ENCODE results near the gene NPRL2. TPM values are rescaled to one million over a fixed set of nuclear protein-coding genes. Genes with fewer than 3 reads are reported as not detected.

Gene NPRL2
- total and polyA plus RNA-seq, 12 donors = 13.0 to 29.8 (median 16.3) TPM

DNA sequence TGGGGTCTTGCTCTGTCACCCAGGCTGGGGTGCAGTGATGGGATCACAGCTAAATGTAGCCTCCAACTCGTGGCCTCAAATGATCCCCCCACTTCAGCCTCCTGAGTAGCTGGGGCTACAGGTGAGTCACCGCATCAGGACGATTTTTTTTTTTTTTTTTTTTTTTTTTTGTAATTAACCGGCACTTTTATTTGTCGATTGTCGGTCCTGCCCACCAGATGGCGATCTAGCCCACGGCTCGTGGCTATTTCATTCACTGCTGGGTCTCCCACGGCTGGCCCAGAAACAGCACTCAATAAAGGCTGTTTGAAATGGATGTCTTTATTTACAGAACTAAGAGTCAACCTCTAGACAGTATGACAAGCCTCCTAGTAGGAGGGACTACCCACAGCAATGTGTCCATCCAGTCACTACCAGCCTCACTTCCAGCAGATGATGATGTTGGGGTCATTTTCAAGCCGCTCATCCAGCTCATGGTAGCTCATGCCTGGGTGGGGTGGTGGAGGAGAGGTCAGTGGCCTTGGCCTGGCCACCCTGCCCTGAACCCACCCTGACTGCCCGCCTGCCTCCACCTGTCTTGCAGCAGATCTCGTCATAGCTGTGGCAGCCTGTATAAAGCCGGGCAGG lies 3.3 kb downstream of the NPRL2 start:
- Histone ChIP-seq H3K4me1 (peaks cover 19 to 52% (median 38%) of the 10 kb centered on the region in 9 donors), H3K36me3 (peaks cover 0 to 27% (median 0%) of the 10 kb centered on the region in 9 donors), H3K4me3 (no peak overlapping the region), H3K27ac (no peak overlapping the region), H3K27me3 (no peaks in the 10 kb centered on the region), H3K9me3 (no peaks in the 10 kb centered on the region)
- TF ChIP-seq, protein P1, sequence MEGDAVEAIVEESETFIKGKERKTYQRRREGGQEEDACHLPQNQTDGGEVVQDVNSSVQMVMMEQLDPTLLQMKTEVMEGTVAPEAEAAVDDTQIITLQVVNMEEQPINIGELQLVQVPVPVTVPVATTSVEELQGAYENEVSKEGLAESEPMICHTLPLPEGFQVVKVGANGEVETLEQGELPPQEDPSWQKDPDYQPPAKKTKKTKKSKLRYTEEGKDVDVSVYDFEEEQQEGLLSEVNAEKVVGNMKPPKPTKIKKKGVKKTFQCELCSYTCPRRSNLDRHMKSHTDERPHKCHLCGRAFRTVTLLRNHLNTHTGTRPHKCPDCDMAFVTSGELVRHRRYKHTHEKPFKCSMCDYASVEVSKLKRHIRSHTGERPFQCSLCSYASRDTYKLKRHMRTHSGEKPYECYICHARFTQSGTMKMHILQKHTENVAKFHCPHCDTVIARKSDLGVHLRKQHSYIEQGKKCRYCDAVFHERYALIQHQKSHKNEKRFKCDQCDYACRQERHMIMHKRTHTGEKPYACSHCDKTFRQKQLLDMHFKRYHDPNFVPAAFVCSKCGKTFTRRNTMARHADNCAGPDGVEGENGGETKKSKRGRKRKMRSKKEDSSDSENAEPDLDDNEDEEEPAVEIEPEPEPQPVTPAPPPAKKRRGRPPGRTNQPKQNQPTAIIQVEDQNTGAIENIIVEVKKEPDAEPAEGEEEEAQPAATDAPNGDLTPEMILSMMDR (IDR thresholded peaks at IDR 0.05) = peak; percentile 49 to 75 (median 65)
- intact Hi-C loops (cut with DNase I) = loop anchor here (1.0 to 10.0 kb wide), 7 partner anchors 195 to 1088 kb away; partner anchors contain the start of gene CISH (in 1 of the 10)
- ATAC-seq (no peak), DNase-seq (peak; percentile 69 to 71)
- 27 to 28% methylated on average over 14 of the region's 14 CpGs for WGBS, 2 donors

DNA sequence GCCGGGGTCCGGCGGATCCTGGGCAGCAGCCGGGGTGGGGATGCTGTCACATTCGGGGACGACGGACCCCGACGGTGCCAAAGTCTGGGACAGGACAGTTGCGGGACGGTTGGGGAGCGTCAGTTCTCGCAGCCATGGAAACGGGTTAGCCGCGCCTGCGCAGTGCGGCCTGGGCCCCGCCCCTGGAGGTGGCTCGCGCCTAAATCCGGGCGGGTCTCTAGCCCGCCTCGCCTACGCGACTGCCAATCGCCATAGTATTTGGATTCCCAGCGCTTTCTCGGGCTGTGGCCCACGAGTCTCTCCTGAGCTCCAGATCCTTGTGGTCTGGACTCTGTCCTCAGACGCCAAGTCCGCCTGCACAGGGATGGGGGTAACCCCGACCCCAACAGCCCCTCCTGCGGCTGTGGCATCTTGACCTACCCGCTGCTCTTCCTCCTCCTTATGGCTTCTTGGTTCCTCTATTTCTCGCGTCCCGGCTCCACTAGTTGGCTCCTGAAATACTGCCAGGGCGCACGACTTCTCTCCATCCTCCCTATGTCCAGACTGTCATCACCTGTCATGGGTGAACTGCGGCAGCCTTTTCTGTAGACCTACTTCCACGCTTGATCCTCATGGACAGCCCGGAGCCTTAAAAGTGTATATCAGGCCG lies 4.9 kb downstream of the NPRL2 start, which contains the start of gene ZMYND10:
Gene ZMYND10 (minus strand): TSS at position 147 of the 649 bp plus-strand sequence. CDS start 153 bp downstream, outside the sequence.
- Histone ChIP-seq H3K27ac (peak within 1 kb of the TSS in 3 of 10 donors; percentile 0 to 25 (median 24)), H3K36me3 (peaks cover 0 to 21% (median 0%) of the 10 kb centered on the region in 9 donors), H3K4me1 (peaks cover 16 to 54% (median 37%) of the 10 kb centered on the region in 9 donors), H3K4me3 (peak within 1 kb of the TSS; percentile 15 to 51 (median 38)), H3K27me3 (no peaks in the 10 kb centered on the region), H3K9me3 (no peaks in the 10 kb centered on the region)
- TF ChIP-seq, protein P1 (IDR thresholded peaks at IDR 0.05) = no peak
- WGBS, 2 donors = 7 to 8% methylated on average over 45 of the region's 45 CpGs
- ATAC-seq (peak; percentile 17 to 50 (median 34)), DNase-seq (peak; percentile 65 to 83)
- intact Hi-C loops (cut with DNase I) = loop anchor here in 8 of 10 donors (2.0 to 10.0 kb wide), 5 partner anchors 197 to 1089 kb away; partner anchors contain the start of gene CISH (in 1 of the 8)

DNA sequence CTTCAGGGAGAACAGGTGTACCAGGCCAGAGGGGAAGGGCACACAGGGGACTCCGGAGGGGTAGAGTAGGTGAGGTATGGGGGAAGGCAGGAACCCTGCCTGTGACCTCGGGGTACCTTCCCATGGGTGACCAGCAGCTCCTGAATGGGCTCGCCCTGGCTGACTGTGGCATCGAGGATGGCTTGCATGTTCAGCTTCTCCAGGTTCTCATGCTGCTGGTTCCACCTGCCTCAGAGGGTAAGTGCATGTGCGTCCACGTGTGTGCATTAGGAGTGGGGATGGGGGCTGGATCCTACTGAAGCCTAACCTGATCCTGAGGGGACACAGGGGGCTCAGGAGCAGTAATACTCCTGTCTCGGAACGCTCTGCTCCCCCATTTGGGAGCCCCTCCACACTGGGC lies 5.6 kb downstream of the NPRL2 start:
- intact Hi-C loops (cut with DNase I) = loop anchor here in 7 of 10 donors (5.0 to 10.0 kb wide), 4 partner anchors 197 to 1090 kb away; partner anchors contain the start of gene CISH (in 1 of the 7)
- peak overlapping the region in 9 of 10 donors; percentile 21 to 51 (median 39) for H3K4me3 ChIP-seq
- 76 to 77% methylated on average over 8 of the region's 8 CpGs for WGBS, 2 donors
- DNase-seq (no peak), ATAC-seq (no peak)
- no peaks in the 10 kb centered on the region for H3K9me3 ChIP-seq
- H3K27me3 ChIP-seq = no peaks in the 10 kb centered on the region
- H3K36me3 ChIP-seq = peaks cover 0 to 21% (median 0%) of the 10 kb centered on the region in 9 donors
- peaks cover 16 to 55% (median 36%) of the 10 kb centered on the region in 9 donors for H3K4me1 ChIP-seq
- H3K27ac ChIP-seq = peak overlapping the region in 1 of 10 donors; percentile 24
- TF ChIP-seq, protein P1 (IDR thresholded peaks at IDR 0.05) = no peak
